IMR-90 (cell line): ENCODE results near the gene DPH6. TPM values are rescaled to one million over a fixed set of nuclear protein-coding genes. Genes with fewer than 3 reads are reported as not detected.

Experiments used
- ATAC-seq: fragments of 200-7000 bp; cut with Tn5 transposase; 2 replicates; pipeline ENCODE4 v1.9.1; 2020; ENCODE audit warnings: low read depth, mild to moderate bottlenecking, moderate library complexity
- BruUV-seq: library from RNA; stranded (reverse); fragments of 400-500 nt; replicated peaks from 2 replicates; lab custom pipeline; 2021; lab: Mats Ljungman, UMichigan
- CTCF ChIA-PET: fragments of 300-600 bp; formaldehyde crosslinking; extraction: SDS; loops from one replicate; lab custom pipeline; 2021; ENCODE audit warnings: antibody characterized with exemption; lab: Yijun Ruan, JAX
- POLR2A ChIA-PET: fragments of 300-600 bp; sonication (Branson Sonifier 250); formaldehyde crosslinking; loops from one replicate; lab custom pipeline; 2022; ENCODE audit warnings: antibody characterized with exemption; ENCODE audit not compliant: unreplicated experiment; lab: Charles Lee
- DNase-seq: peaks from one replicate; pipeline ENCODE4 v3.0.0; 2013
- H2AFZ ChIP-seq: replicated peaks from 2 replicates; pipeline ENCODE3; 2013; ENCODE audit warnings: low read length, mild to moderate bottlenecking; ENCODE audit not compliant: poor library complexity
- H2AK5ac ChIP-seq: 2 replicates; pipeline ENCODE4 v1.6.1; 2013; ENCODE audit warnings: low read depth, low read length, inconsistent platforms
- H2AK9ac ChIP-seq: replicated peaks from 2 replicates; pipeline ENCODE3; 2013; ENCODE audit warnings: mild to moderate bottlenecking, low read depth, low read length, moderate library complexity; ENCODE audit not compliant: poor library complexity
- H2BK120ac ChIP-seq: 2 replicates; pipeline ENCODE4 v1.6.1; 2013; ENCODE audit warnings: low read depth, low read length, inconsistent platforms
- H2BK15ac ChIP-seq: 3 replicates; pipeline ENCODE4 v1.6.1; 2013; ENCODE audit warnings: low read depth, low read length, inconsistent platforms
- H2BK20ac ChIP-seq: 2 replicates; pipeline ENCODE4 v1.6.1; 2013; ENCODE audit warnings: low read depth, mild to moderate bottlenecking, inconsistent platforms, low read length, moderate library complexity
- H2BK5ac ChIP-seq: 2 replicates; pipeline ENCODE4 v1.6.1; 2013; ENCODE audit warnings: mild to moderate bottlenecking, low read depth, low read length, inconsistent platforms; ENCODE audit not compliant: poor library complexity, severe bottlenecking
- H3K14ac ChIP-seq: replicated peaks from 2 replicates; pipeline ENCODE4 v1.6.1; 2013; ENCODE audit warnings: low read depth, low read length, inconsistent platforms
- H3K18ac ChIP-seq: 2 replicates; pipeline ENCODE4 v1.6.1; 2013; ENCODE audit warnings: low read depth, low read length, control low read depth
- H3K23ac ChIP-seq: 2 replicates; pipeline ENCODE4 v1.6.1; 2013; ENCODE audit warnings: low read depth, low read length, inconsistent platforms
- H3K27ac ChIP-seq: 2 replicates; pipeline ENCODE4 v1.5.1; 2013; ENCODE audit warnings: mild to moderate bottlenecking, control low read depth, low read length; ENCODE audit not compliant: insufficient read depth
- H3K27me3 ChIP-seq: 2 replicates; pipeline ENCODE4 v1.6.1; 2013; ENCODE audit warnings: low read length; ENCODE audit not compliant: control insufficient read depth, insufficient read depth
- H3K36me3 ChIP-seq: 2 replicates; pipeline ENCODE4 v1.6.1; 2013; ENCODE audit warnings: low read length, mixed read lengths; ENCODE audit not compliant: control insufficient read depth, insufficient read depth
- H3K4ac ChIP-seq: 2 replicates; pipeline ENCODE4 v1.6.1; 2013; ENCODE audit warnings: low read depth, low read length, inconsistent platforms
- H3K4me1 ChIP-seq: 2 replicates; pipeline ENCODE4 v1.6.1; 2013; ENCODE audit warnings: low read length, mixed read lengths; ENCODE audit not compliant: control insufficient read depth, insufficient read depth
- H3K4me2 ChIP-seq: 2 replicates; pipeline ENCODE4 v1.6.1; 2013; ENCODE audit warnings: low read depth, mild to moderate bottlenecking, control low read depth, low read length, moderate library complexity
- H3K4me3 ChIP-seq: 2 replicates; pipeline ENCODE4 v1.5.1; 2013; ENCODE audit warnings: low read depth, mild to moderate bottlenecking, control low read depth, low read length, moderate library complexity; ENCODE audit not compliant: insufficient read depth
- H3K56ac ChIP-seq: 2 replicates; pipeline ENCODE4 v1.6.1; 2013; ENCODE audit warnings: low read length, inconsistent platforms; ENCODE audit not compliant: insufficient read depth; ENCODE audit errors: extremely low read depth
- H3K79me1 ChIP-seq, 2 experiments: 2 replicates each; pipeline ENCODE4 v1.6.1; 2013; ENCODE audit warnings: low read length in 2 of 2, inconsistent platforms in 1 of 2, low read depth in 1 of 2
- H3K9ac ChIP-seq: 2 replicates; pipeline ENCODE4 v1.6.1; 2013; ENCODE audit warnings: low read depth, low read length, control low read depth
- H3K9me1 ChIP-seq: 2 replicates; pipeline ENCODE4 v1.6.1; 2013; ENCODE audit warnings: low read length, inconsistent platforms; ENCODE audit not compliant: insufficient read depth
- H3K9me3 ChIP-seq: 2 replicates; pipeline ENCODE4 v1.6.1; 2013; ENCODE audit warnings: low read length; ENCODE audit not compliant: control insufficient read depth, insufficient read depth
- H4K20me1 ChIP-seq: 2 replicates; pipeline ENCODE4 v1.6.1; 2013; ENCODE audit warnings: low read length, inconsistent platforms; ENCODE audit not compliant: insufficient read depth
- H4K5ac ChIP-seq: 2 replicates; pipeline ENCODE4 v1.6.1; 2013; ENCODE audit warnings: mild to moderate bottlenecking, low read depth, low read length, control low read depth
- H4K8ac ChIP-seq, 2 experiments: 2 replicates each; pipeline ENCODE4 v1.6.1; 2013; ENCODE audit warnings: low read depth in 2 of 2, low read length in 2 of 2, control low read depth in 1 of 2, inconsistent platforms in 1 of 2
- H4K91ac ChIP-seq: 2 replicates; pipeline ENCODE4 v1.6.1; 2013; ENCODE audit warnings: low read depth, low read length, inconsistent platforms; ENCODE audit not compliant: insufficient read depth
- ELK1 ChIP-seq: fragments of 150-350 bp; IDR thresholded peaks from 2 replicates; pipeline ENCODE4 v1.6.1; 2016; ENCODE audit warnings: low read depth, mild to moderate bottlenecking, low read length, moderate library complexity, borderline replicate concordance
- WGBS, 2 experiments: methylation state at CpG; one replicate each; pipeline versions ENCODE4 v1.1.5 to v1.1.7; 2013; ENCODE audit warnings: missing lambda C conversion rate in 2 of 2; ENCODE audit not compliant: insufficient read length in 1 of 2; ENCODE audit errors: extremely low coverage in 2 of 2; 5-methylcytosine and 5-hydroxymethylcytosine counted together
- dilution Hi-C: fragments of 300-500 bp; cut with HindIII; formaldehyde crosslinking; loops from one replicate; pipeline ENCODE4 v1.14.3; 2018; ENCODE audit warnings: low sequenced_read_pairs; ENCODE audit not compliant: unreplicated experiment
- in situ Hi-C: fragments of 300-500 bp; cut with MboI; formaldehyde crosslinking; loops from 3 replicates; pipeline ENCODE4 v1.14.3; 2019; ENCODE audit warnings: low sequenced_read_pairs, inconsistent platforms, mixed read lengths
- intact Hi-C: fragments of 100-400 bp; cut with micrococcal nuclease; formaldehyde crosslinking; loops from 2 replicates; pipeline ENCODE4 v1.10.0; 2022
- polyA plus RNA-seq, 3 experiments: library from polyadenylated mRNA; depleted of rRNA; stranded (reverse); fragments of >200 nt; gene quantifications; 2 replicates each; pipeline ENCODE4 v1.2.3, GENCODE V29; 2012; ENCODE audit warnings: low replicate concordance in 1 of 3
- total RNA-seq: library from RNA; depleted of rRNA; stranded (reverse); fragments of >200 nt; gene quantifications from 2 replicates; pipeline ENCODE4 v1.2.3, GENCODE V29; 2012

The DPH6 gene
- total and polyA plus RNA-seq, 2 of the 4 experiments (the other 2 are of a cell fraction): 6.1 to 8.1 TPM

GRCh38 chr15:35583863-35584528 lies 38.0 kb upstream of the DPH6 start:
- Histone ChIP-seq H2BK20ac (no peak overlapping the region), H4K20me1 (no peaks in the 10 kb centered on the region), H4K91ac (no peak overlapping the region), H3K27me3 (no peaks in the 10 kb centered on the region), H3K4me1 (no peaks in the 10 kb centered on the region), H3K9ac (no peak overlapping the region), H4K8ac (no peak overlapping the region), H3K9me1 (no peaks in the 10 kb centered on the region), H3K27ac (no peak overlapping the region), H3K14ac (no peak overlapping the region), H3K79me1 (no peaks in the 10 kb centered on the region), H4K5ac (no peak overlapping the region), H2AK9ac (no peak overlapping the region), H3K4me3 (no peak overlapping the region), H3K9me3 (no peaks in the 10 kb centered on the region), H2AK5ac (no peak overlapping the region), H2BK5ac (no peak overlapping the region), H3K4ac (no peak overlapping the region), H3K4me2 (no peak overlapping the region), H3K23ac (no peak overlapping the region), H2BK15ac (no peak overlapping the region), H3K36me3 (no peaks in the 10 kb centered on the region), H3K56ac (no peak overlapping the region), H2BK120ac (no peak overlapping the region), H2AFZ (no peak overlapping the region), H3K18ac (no peak overlapping the region)
- no CpG with 5 or more reads among the region's 1 CpG for WGBS, 2 experiments
- in situ Hi-C loops (no loop called here), intact Hi-C loops (no loop called here), dilution Hi-C loops (no loop called here)
- CTCF ChIA-PET: interaction anchor here (0.5 kb wide), 1 partner anchor 101 kb away, joined by 3 read pairs; no protein-coding TSS in a partner anchor
- no TSS peak for BruUV-seq
- no peak for TF ChIP-seq ELK1
- POLR2A ChIA-PET: no interaction called here
- DNase-seq (peak; percentile 36), ATAC-seq (peak; percentile 44; the same call in 1 of the 2 replicates)
